ENCODE data around the gene ZGPAT. TPM values are rescaled to one million over a fixed set of nuclear protein-coding genes. Genes with fewer than 3 reads are reported as not detected.

Gene ZGPAT
- total and polyA plus RNA-seq, 2 of the 13 experiments (the other 11 are each of a cell fraction or from before 2014, with no cell fraction given): 23.0 to 41.9 TPM

- TF ChIP-seq EP300 (IDR thresholded peaks at IDR 0.05; ENCODE audit: low read depth in 2 of 2, low read length in 2 of 2) (no peak), EP300 (CRISPR knock-in tag; IDR thresholded peaks at IDR 0.05; ENCODE audit: borderline replicate concordance) (no peak), SNAPC4 (CRISPR knock-in tag; IDR thresholded peaks at IDR 0.05) (0 out of 2 replicates have a peak, but pooled peaks have one; percentile 22), ZBTB46 (CRISPR knock-in tag; IDR thresholded peaks at IDR 0.05; ENCODE audit: borderline replicate concordance) (0 out of 2 replicates have a peak, but pooled peaks have one; percentile 77), ZNF512 (CRISPR knock-in tag; IDR thresholded peaks at IDR 0.05) (0 out of 2 replicates have a peak, but pooled peaks have one; percentile 33), TSC22D2 (CRISPR knock-in tag; IDR thresholded peaks at IDR 0.05; ENCODE audit: borderline replicate concordance) (no peak), MED13 (CRISPR knock-in tag; IDR thresholded peaks at IDR 0.05) (no peak), ZNF451 (CRISPR knock-in tag; IDR thresholded peaks at IDR 0.05) (no peak), KDM2A (CRISPR knock-in tag; IDR thresholded peaks at IDR 0.05; ENCODE audit: borderline replicate concordance, low read depth) (no peak), SMARCE1 (IDR thresholded peaks at IDR 0.05; ENCODE audit: borderline replicate concordance) (no peak), TBL1XR1 (IDR thresholded peaks at IDR 0.05; ENCODE audit: borderline replicate concordance, low read length, partially characterized antibody) (no peak), ZNF256 (CRISPR knock-in tag; conservative IDR thresholded peaks at IDR 0.05) (no peak; the same call in 1 of the 2 replicates), RXRA (CRISPR knock-in tag; IDR thresholded peaks at IDR 0.05) (0 out of 2 replicates have a peak, but pooled peaks have one; percentile 48), ZNF616 (CRISPR knock-in tag; IDR thresholded peaks at IDR 0.05; ENCODE audit: low read depth) (0 out of 2 replicates have a peak, but pooled peaks have one; percentile 60), XRCC5 (optimal IDR thresholded peaks at IDR 0.05; ENCODE audit: low read length) (peak; percentile 58), MXD4 (CRISPR knock-in tag; IDR thresholded peaks at IDR 0.05) (no peak), ZNF775 (CRISPR knock-in tag; IDR thresholded peaks at IDR 0.05; ENCODE audit: borderline replicate concordance) (no peak), PBX2 (CRISPR knock-in tag; IDR thresholded peaks at IDR 0.05) (no peak)
These were observed 686 bp downstream of the ZGPAT start (continued) for GRCh38 chr20:63708301-63709148.
